K562 (cell line): ENCODE results near the gene TM4SF5. TPM values are rescaled to one million over a fixed set of nuclear protein-coding genes. Genes with fewer than 3 reads are reported as not detected.

Source experiments
- ATAC-seq: fragments of 200-7000 bp; cut with Tn5 transposase; 3 replicates; pipeline ENCODE4 v1.9.1; 2020; ENCODE audit warnings: moderate library complexity
- BruUV-seq: library from RNA; stranded (reverse); fragments of 400-500 nt; replicated peaks from 2 replicates; lab custom pipeline; 2021; lab: Mats Ljungman, UMichigan
- CTCF ChIA-PET: fragments of 300-600 bp; formaldehyde crosslinking; extraction: SDS; loops from one replicate; lab custom pipeline; 2021; ENCODE audit warnings: low intra/inter-chr PET ratio; lab: Yijun Ruan, JAX
- POLR2A ChIA-PET: fragments of 300-600, 350-650 bp; sonication (Branson Sonifier 250); formaldehyde crosslinking; extraction: SDS; loops from one replicate; lab custom pipeline; 2021; ENCODE audit warnings: antibody characterized with exemption, inconsistent platforms; lab: Yijun Ruan, JAX
- DNase-seq, 4 experiments: peaks; one replicate each; pipeline versions ENCODE4 v3.0.0 to v3.0.0-alpha.2; 2011 to 2018; ENCODE audit warnings: low spot score in 3 of 4, mixed read lengths in 3 of 4; ENCODE audit errors: extremely low read depth in 1 of 4
- FAIRE-seq: peaks from 2 replicates; lab custom pipeline; 2011; peaks lifted over from hg19 to GRCh38; lab: Jason Lieb, UNC
- H2AFZ ChIP-seq: 2 replicates; pipeline ENCODE4 v1.6.0; 2011; ENCODE audit warnings: low read depth, low read length, control low read depth, inconsistent platforms
- H3K27ac ChIP-seq: fragments of 200-600 bp; 3 replicates; pipeline ENCODE4 v1.8.0; 2011; ENCODE audit warnings: low read depth, mild to moderate bottlenecking, control low read depth, inconsistent platforms, low read length, moderate library complexity, mixed read lengths; ENCODE audit errors: extremely low read depth
- H3K27me3 ChIP-seq, 2 experiments: fragments of 300-600 bp in 1 of 2; 2 replicates in 1 of 2; 3 replicates in 1 of 2; pipeline versions ENCODE4 v1.6.0 to v1.8.0; 2011; ENCODE audit warnings: inconsistent platforms in 2 of 2, low read length in 2 of 2, mild to moderate bottlenecking in 1 of 2, mixed read lengths in 1 of 2, moderate library complexity in 1 of 2; ENCODE audit not compliant: control insufficient read depth in 2 of 2, insufficient read depth in 2 of 2
- H3K36me3 ChIP-seq: fragments of 300-600 bp; 3 replicates; pipeline ENCODE4 v1.8.0; 2011; ENCODE audit warnings: mild to moderate bottlenecking, low read length, inconsistent platforms; ENCODE audit not compliant: control insufficient read depth, insufficient read depth
- H3K4me1 ChIP-seq, 2 experiments: fragments of 200-600 bp in 1 of 2; replicated peaks in 1 of 2; 2 replicates in 1 of 2; 3 replicates in 1 of 2; pipeline versions ENCODE4 v1.5.1 to v1.8.0; 2011; ENCODE audit warnings: inconsistent platforms in 2 of 2, low read length in 2 of 2, mild to moderate bottlenecking in 1 of 2, mixed read lengths in 1 of 2, moderate library complexity in 1 of 2; ENCODE audit not compliant: control insufficient read depth in 2 of 2, insufficient read depth in 2 of 2
- H3K4me2 ChIP-seq: 2 replicates; pipeline ENCODE4 v1.6.1; 2011; ENCODE audit warnings: low read length, control low read depth, inconsistent platforms, mixed read lengths; ENCODE audit not compliant: insufficient read depth
- H3K4me3 ChIP-seq: fragments of 200-600 bp; sonication (generic), shearing (Covaris generic); 2 replicates; pipeline ENCODE4 v1.5.1; 2016; ENCODE audit warnings: control low read depth, inconsistent platforms
- H3K79me2 ChIP-seq: fragments of 200-600 bp; 3 replicates; pipeline ENCODE4 v1.8.0; 2011; ENCODE audit warnings: low read length, inconsistent platforms; ENCODE audit not compliant: control insufficient read depth, insufficient read depth
- H3K9ac ChIP-seq, 2 experiments: 2 replicates each; pipeline versions ENCODE4 v1.6.0 to v1.6.1; 2011; ENCODE audit warnings: low read depth in 2 of 2, low read length in 2 of 2, control low read depth in 1 of 2, inconsistent platforms in 1 of 2, mild to moderate bottlenecking in 1 of 2, mixed read lengths in 1 of 2; ENCODE audit not compliant: insufficient read depth in 1 of 2
- H3K9me1 ChIP-seq: one replicate; pipeline ENCODE4 v1.6.0; 2011; ENCODE audit warnings: inconsistent platforms, mild to moderate bottlenecking, low read length, moderate library complexity; ENCODE audit not compliant: control insufficient read depth, insufficient read depth
- H3K9me3 ChIP-seq: replicated peaks from 2 replicates; pipeline ENCODE4 v1.5.1; 2011; ENCODE audit warnings: low read depth, low read length, inconsistent platforms; ENCODE audit not compliant: control insufficient read depth, insufficient read depth
- H4K20me1 ChIP-seq: replicated peaks from 2 replicates; pipeline ENCODE4 v1.6.1; 2011; ENCODE audit warnings: low read length, inconsistent platforms, mixed read lengths; ENCODE audit not compliant: control insufficient read depth, insufficient read depth
- FOXA3 ChIP-seq, 2 experiments: fragments of 450-650 bp in 1 of 2; sonication (generic) in 1 of 2; formaldehyde crosslinking; IDR thresholded peaks in 1 of 2; conservative IDR thresholded peaks in 1 of 2; 2 replicates each; pipeline versions ENCODE4 v1.4.0 to v1.8.0; 2020 to 2022; ENCODE audit warnings: mild to moderate bottlenecking in 2 of 2, missing genetic modification reagents in 1 of 2
- KAT2B ChIP-seq: IDR thresholded peaks from one replicate; pipeline ENCODE4 v1.6.1; 2012; ENCODE audit warnings: low read depth, mild to moderate bottlenecking, control low read depth, inconsistent platforms, low read length, moderate library complexity
- MCM5 ChIP-seq: fragments of 450-650 bp; IDR thresholded peaks from 2 replicates; pipeline ENCODE4 v1.6.1; 2016; ENCODE audit warnings: low read depth
- MTA2 ChIP-seq: fragments of 450-650 bp; IDR thresholded peaks from 2 replicates; pipeline ENCODE4 v1.6.1; 2016; ENCODE audit warnings: low read depth
- POLR2AphosphoS5 ChIP-seq: IDR thresholded peaks from 2 replicates; pipeline ENCODE4 v1.6.1; 2011; ENCODE audit warnings: mild to moderate bottlenecking, low read depth, low read length, moderate library complexity; ENCODE audit not compliant: control insufficient read depth, insufficient read depth
- TSHZ1 ChIP-seq: fragments of 250-450 bp; sonication (Bioruptor Pico); IDR thresholded peaks from 2 replicates; pipeline ENCODE4 v1.4.0; 2020; ENCODE audit warnings: mild to moderate bottlenecking, moderate library complexity
- USF2 ChIP-seq: sonication (generic); formaldehyde crosslinking; IDR thresholded peaks from 2 replicates; pipeline ENCODE4 v1.5.0; 2020; ENCODE audit warnings: missing genetic modification reagents
- XRCC4 ChIP-seq: IDR thresholded peaks from one replicate; pipeline ENCODE4 v1.6.1; 2011; ENCODE audit not compliant: insufficient read depth, insufficient read length; ENCODE audit errors: extremely low read depth
- ZBTB8A ChIP-seq: fragments of 450-650 bp; IDR thresholded peaks from 2 replicates; pipeline ENCODE4 v1.6.1; 2018; ENCODE audit warnings: mild to moderate bottlenecking, moderate library complexity; ENCODE audit not compliant: partially characterized antibody
- ZNF175 ChIP-seq: fragments of 200-800 bp; sonication (Bioruptor generic); IDR thresholded peaks from 2 replicates; pipeline ENCODE4 v1.6.1; 2016; ENCODE audit warnings: low read depth, mild to moderate bottlenecking, missing genetic modification characterization, missing compliant biosample characterization
- ZNF212 ChIP-seq: fragments of 450-650 bp; formaldehyde crosslinking; IDR thresholded peaks from 2 replicates; pipeline ENCODE4 v1.4.0; 2020; ENCODE audit warnings: mild to moderate bottlenecking
- ZNF57 ChIP-seq: fragments of 450-650 bp; formaldehyde crosslinking; IDR thresholded peaks from 2 replicates; pipeline ENCODE4 v1.4.0; 2020; ENCODE audit warnings: mild to moderate bottlenecking, moderate library complexity
- WGBS: fragments of 100-300 bp; shearing (Covaris generic); methylation state at CpG from one replicate; pipeline ENCODE4 v1.1.6; 2016; ENCODE audit warnings: low coverage, mixed read lengths; ENCODE audit not compliant: insufficient coverage; ENCODE audit errors: missing lambda C conversion rate; 5-methylcytosine and 5-hydroxymethylcytosine counted together
- in situ Hi-C: fragments of 300-500 bp; cut with MboI; formaldehyde crosslinking; loops from 4 replicates; pipeline ENCODE4 v1.15.0; 2018; ENCODE audit warnings: inconsistent platforms, mixed read lengths
- intact Hi-C: fragments of 100-400 bp; cut with micrococcal nuclease; formaldehyde crosslinking; loops from 2 replicates; pipeline ENCODE4 v1.14.2; 2022
- polyA plus RNA-seq, 8 experiments: library from polyadenylated mRNA; depleted of rRNA in 4 of 8; stranded (reverse) in 5 of 8; unstranded in 3 of 8; fragments of >200 nt; fragmentation: Nextera tagmentation in 2 of 8; fragmentation: Illumina TruSeq in 1 of 8; extraction: Ambion mirVana in 2 of 8; extraction: Trizol in 1 of 8; gene quantifications; 2 replicates each; pipeline versions ENCODE4 v1.2.1 to v1.2.3, GENCODE V29; 2011 to 2014; ENCODE audit warnings: inconsistent platforms in 1 of 8, missing spikeins in 1 of 8
- total RNA-seq, 7 experiments: library from RNA; depleted of rRNA in 6 of 7; stranded (reverse); fragments of >200 nt in 6 of 7; fragmentation: Illumina TruSeq in 2 of 7; extraction: Trizol in 2 of 7; gene quantifications; 2 replicates each; pipeline versions ENCODE4 v1.2.1 to v1.2.3, GENCODE V29; 2011 to 2021; ENCODE audit warnings: low replicate concordance in 1 of 7
- TF ChIP-seq, protein P1 (sequence below): sonication (generic); formaldehyde crosslinking; IDR thresholded peaks from 2 replicates; pipeline ENCODE4 v1.8.0; 2022; ENCODE audit warnings: missing genetic modification reagents, mild to moderate bottlenecking, borderline replicate concordance
- TF ChIP-seq, protein P2 (sequence below): fragments of 450-650 bp; formaldehyde crosslinking; IDR thresholded peaks from 2 replicates; pipeline ENCODE4 v1.4.0; 2022; ENCODE audit warnings: missing genetic modification characterization

The TM4SF5 gene
- total and polyA plus RNA-seq, 9 of the 15 experiments (the other 6 are each of a cell fraction or from before 2014, with no cell fraction given) = not detected

DNA sequence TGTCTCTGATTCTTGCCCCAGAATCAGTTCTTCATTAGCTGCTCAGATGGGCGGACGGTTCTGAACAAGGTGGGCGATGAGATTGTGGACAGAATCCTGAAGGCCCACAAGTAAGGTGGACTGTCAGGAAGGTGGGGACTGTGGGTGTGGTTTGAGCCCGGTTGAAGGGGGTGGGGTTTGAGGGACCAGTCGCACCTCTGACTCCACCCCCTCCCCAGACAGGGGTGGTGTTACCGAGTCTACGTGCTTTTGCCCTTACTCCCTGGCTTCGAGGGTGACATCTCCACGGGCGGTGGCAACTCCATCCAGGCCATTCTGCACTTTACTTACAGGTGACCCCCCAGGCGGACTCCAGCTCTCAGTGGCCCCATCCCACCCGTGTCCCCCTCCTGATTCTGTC, 46.6 kb downstream of the TM4SF5 start:
- BruUV-seq = no TSS peak
- no peak overlapping the region for H2AFZ ChIP-seq
- H3K4me3 ChIP-seq = no peak overlapping the region
- H3K4me2 ChIP-seq = no peak overlapping the region
- no peak overlapping the region; a peak in 1 of 4 replicates for H3K9ac ChIP-seq
- H3K79me2 ChIP-seq = no peaks in the 10 kb centered on the region
- H3K36me3 ChIP-seq = no peaks in the 10 kb centered on the region
- intact Hi-C loops (loop anchor here (5.0 kb wide), 1 partner anchor 64 kb away; no protein-coding TSS in a partner anchor), in situ Hi-C loops (no loop called here)
- H4K20me1 ChIP-seq = no peaks in the 10 kb centered on the region
- ChIA-PET CTCF (no interaction called here), POLR2A (no interaction called here)
- no peak overlapping the region for H3K27ac ChIP-seq
- TF ChIP-seq ZNF57 (CRISPR knock-in tag) = no peak
- TF ChIP-seq MCM5 = no peak
- no peak for TF ChIP-seq ZNF175 (CRISPR knock-in tag)
- no peak for TF ChIP-seq FOXA3 (CRISPR knock-in tag; conservative IDR thresholded peaks at IDR 0.05 in 1 of 2, IDR thresholded peaks at IDR 0.05 in 1 of 2)
- no peak for TF ChIP-seq TSHZ1
- TF ChIP-seq USF2 = no peak
- no peak for TF ChIP-seq ZNF212 (CRISPR knock-in tag)
- no peak for TF ChIP-seq MTA2
- TF ChIP-seq, protein P1, sequence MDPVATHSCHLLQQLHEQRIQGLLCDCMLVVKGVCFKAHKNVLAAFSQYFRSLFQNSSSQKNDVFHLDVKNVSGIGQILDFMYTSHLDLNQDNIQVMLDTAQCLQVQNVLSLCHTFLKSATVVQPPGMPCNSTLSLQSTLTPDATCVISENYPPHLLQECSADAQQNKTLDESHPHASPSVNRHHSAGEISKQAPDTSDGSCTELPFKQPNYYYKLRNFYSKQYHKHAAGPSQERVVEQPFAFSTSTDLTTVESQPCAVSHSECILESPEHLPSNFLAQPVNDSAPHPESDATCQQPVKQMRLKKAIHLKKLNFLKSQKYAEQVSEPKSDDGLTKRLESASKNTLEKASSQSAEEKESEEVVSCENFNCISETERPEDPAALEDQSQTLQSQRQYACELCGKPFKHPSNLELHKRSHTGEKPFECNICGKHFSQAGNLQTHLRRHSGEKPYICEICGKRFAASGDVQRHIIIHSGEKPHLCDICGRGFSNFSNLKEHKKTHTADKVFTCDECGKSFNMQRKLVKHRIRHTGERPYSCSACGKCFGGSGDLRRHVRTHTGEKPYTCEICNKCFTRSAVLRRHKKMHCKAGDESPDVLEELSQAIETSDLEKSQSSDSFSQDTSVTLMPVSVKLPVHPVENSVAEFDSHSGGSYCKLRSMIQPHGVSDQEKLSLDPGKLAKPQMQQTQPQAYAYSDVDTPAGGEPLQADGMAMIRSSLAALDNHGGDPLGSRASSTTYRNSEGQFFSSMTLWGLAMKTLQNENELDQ (CRISPR knock-in tag) = no peak
- TF ChIP-seq XRCC4 = no peak
- no peak for TF ChIP-seq KAT2B
- no peak for TF ChIP-seq ZBTB8A
- no peak for TF ChIP-seq POLR2AphosphoS5
- TF ChIP-seq, protein P2, sequence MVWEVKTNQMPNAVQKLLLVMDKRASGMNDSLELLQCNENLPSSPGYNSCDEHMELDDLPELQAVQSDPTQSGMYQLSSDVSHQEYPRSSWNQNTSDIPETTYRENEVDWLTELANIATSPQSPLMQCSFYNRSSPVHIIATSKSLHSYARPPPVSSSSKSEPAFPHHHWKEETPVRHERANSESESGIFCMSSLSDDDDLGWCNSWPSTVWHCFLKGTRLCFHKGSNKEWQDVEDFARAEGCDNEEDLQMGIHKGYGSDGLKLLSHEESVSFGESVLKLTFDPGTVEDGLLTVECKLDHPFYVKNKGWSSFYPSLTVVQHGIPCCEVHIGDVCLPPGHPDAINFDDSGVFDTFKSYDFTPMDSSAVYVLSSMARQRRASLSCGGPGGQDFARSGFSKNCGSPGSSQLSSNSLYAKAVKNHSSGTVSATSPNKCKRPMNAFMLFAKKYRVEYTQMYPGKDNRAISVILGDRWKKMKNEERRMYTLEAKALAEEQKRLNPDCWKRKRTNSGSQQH (CRISPR knock-in tag) = no peak
- H3K9me1 ChIP-seq = peaks cover 4% of the 10 kb centered on the region
- no peaks in the 10 kb centered on the region for H3K9me3 ChIP-seq
- ATAC-seq (peak; percentile 88), DNase-seq (peak; percentile 32 to 53 (median 44)), FAIRE-seq (peak; percentile 6)
- WGBS = 53% methylated on average over 5 of the region's 12 CpGs
- H3K27me3 ChIP-seq = no peaks in the 10 kb centered on the region
- H3K4me1 ChIP-seq = no peaks in the 10 kb centered on the region; a peak in 2 of 5 replicates
